VCaP (cell line): Measurements from ENCODE around the gene PHACTR3.

Experiments
- H3K27ac ChIP-seq: fragments of 450-650 bp; 2 replicates; pipeline ENCODE4 v1.5.1; 2017
- CTCF ChIP-seq: fragments of 450-650 bp; conservative IDR thresholded peaks from 2 replicates; pipeline ENCODE4 v1.5.1; 2017; ENCODE audit warnings: mild to moderate bottlenecking, moderate library complexity

PHACTR3 gene

GRCh38 chr20:59745201-59745600 lies 140.9 kb downstream of the PHACTR3 start:
- no peak for TF ChIP-seq CTCF
- no peak overlapping the region for H3K27ac ChIP-seq

GRCh38 chr20:59745716-59746115 lies 141.4 kb downstream of the PHACTR3 start:
- no peak overlapping the region for H3K27ac ChIP-seq
- no peak for TF ChIP-seq CTCF

- no peak overlapping the region for H3K27ac ChIP-seq
- no peak for TF ChIP-seq CTCF
These were observed 141.8 kb downstream of the PHACTR3 start for GRCh38 chr20:59746155-59746554.

GRCh38 chr20:59747671-59748515 lies 143.6 kb downstream of the PHACTR3 start:
- no peak for TF ChIP-seq CTCF
- no peak overlapping the region for H3K27ac ChIP-seq

GRCh38 chr20:59748619-59749191 lies 144.4 kb downstream of the PHACTR3 start:
- H3K27ac ChIP-seq: no peak overlapping the region
- TF ChIP-seq CTCF: no peak

GRCh38 chr20:59749301-59749700 lies 145.0 kb downstream of the PHACTR3 start:
- no peak overlapping the region for H3K27ac ChIP-seq
- no peak for TF ChIP-seq CTCF

GRCh38 chr20:59750209-59750840 lies 146.0 kb downstream of the PHACTR3 start:
- no peak for TF ChIP-seq CTCF
- H3K27ac ChIP-seq: no peak overlapping the region
